Suppressor macrophage treated with lipopolysaccharide for 1 hour (primary cell): ENCODE data around the gene TKTL2.

Source experiments
- DNase-seq, 3 donors: peaks; one replicate each; pipeline ENCODE4 v3.0.0-alpha.2; 2020 to 2022

TKTL2 gene

DNA sequence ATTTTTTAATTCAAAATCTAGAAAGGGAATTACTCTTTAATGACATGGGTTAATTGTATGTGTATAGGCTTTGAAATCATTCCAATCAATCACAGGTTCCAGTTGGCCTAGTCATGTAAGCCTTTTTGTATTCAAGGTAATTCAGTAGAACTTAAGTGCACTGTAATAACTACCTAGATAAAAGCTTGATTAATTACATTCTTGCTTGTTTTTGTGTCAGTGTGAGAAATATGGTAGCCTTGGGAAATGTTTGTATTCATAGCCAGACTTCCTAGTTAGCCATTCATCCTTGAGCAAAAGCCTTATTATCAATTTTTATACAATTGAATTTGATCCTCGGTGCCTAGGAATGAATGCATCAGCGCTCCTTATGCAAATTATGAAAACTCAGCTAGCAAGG lies 33.5 kb downstream of the TKTL2 start:
- DNase-seq: no peak
